Suprapubic skin (tissue), 4 donors: ENCODE measurements around the gene FERMT1. TPM values are rescaled to one million over a fixed set of nuclear protein-coding genes. Genes with fewer than 3 reads are reported as not detected.

Source experiments
- DNase-seq, 2 donors: peaks; one replicate each; pipeline ENCODE4 v3.0.0-alpha.2; 2019; ENCODE audit warnings: low spot score in 2 of 2
- H3K27ac ChIP-seq: fragments of 200-600 bp; sonication (generic); one replicate; pipeline ENCODE4 v1.5.1; 2019
- H3K27me3 ChIP-seq: fragments of 200-600 bp; sonication (generic); one replicate; pipeline ENCODE4 v1.5.1; 2019
- H3K36me3 ChIP-seq: fragments of 200-600 bp; sonication (generic); one replicate; pipeline ENCODE4 v1.5.1; 2019
- H3K4me1 ChIP-seq: fragments of 200-600 bp; sonication (generic); one replicate; pipeline ENCODE4 v1.5.1; 2019
- H3K4me3 ChIP-seq: fragments of 200-600 bp; sonication (generic); one replicate; pipeline ENCODE4 v1.5.1; 2019; ENCODE audit warnings: mild to moderate bottlenecking
- H3K9me3 ChIP-seq: fragments of 200-600 bp; sonication (generic); one replicate; pipeline ENCODE4 v1.5.1; 2019
- CTCF ChIP-seq, 2 donors: fragments of 200-600 bp in 1 of 2; fragments of 450-650 bp in 1 of 2; sonication (generic) in 1 of 2; IDR thresholded peaks; one replicate each; pipeline ENCODE4 v1.5.1; 2016 to 2019; ENCODE audit warnings: antibody characterized with exemption in 2 of 2, mild to moderate bottlenecking in 1 of 2, moderate library complexity in 1 of 2
- EP300 ChIP-seq: sonication (generic); formaldehyde crosslinking; IDR thresholded peaks from one replicate; pipeline ENCODE4 v1.6.1; 2017; ENCODE audit warnings: antibody characterized with exemption
- POLR2A ChIP-seq, 2 donors: fragments of 450-650 bp; IDR thresholded peaks; one replicate each; pipeline ENCODE4 v1.6.1; 2017; ENCODE audit warnings: antibody characterized with exemption in 2 of 2, mild to moderate bottlenecking in 2 of 2, moderate library complexity in 2 of 2
- POLR2AphosphoS5 ChIP-seq, 3 donors: sonication (generic); formaldehyde crosslinking; IDR thresholded peaks; one replicate each; pipeline ENCODE4 v1.6.1; 2017; ENCODE audit warnings: antibody characterized with exemption in 3 of 3
- WGBS: methylation state at CpG from one replicate; pipeline ENCODE4 v1.1.5; 2018; 5-methylcytosine and 5-hydroxymethylcytosine counted together
- total RNA-seq, 4 donors: library from RNA; depleted of rRNA; stranded (reverse); fragments of >200 nt; gene quantifications; one replicate each; pipeline ENCODE4 v1.1.0, GENCODE V29; 2016

The FERMT1 gene
- total RNA-seq, 4 donors from 2014 or later: 32.9 to 53.4 (median 37.5) TPM

GRCh38 chr20:6048391-6048790 is 74.4 kb downstream of the FERMT1 start:
- 88% methylated on average over 3 of the region's 3 CpGs for WGBS
- TF ChIP-seq EP300 (no peak), POLR2AphosphoS5 (IDR thresholded peaks at IDR 0.05) (no peak), POLR2A (IDR thresholded peaks at IDR 0.05) (no peak), CTCF (IDR thresholded peaks at IDR 0.05) (no peak)

GRCh38 chr20:6046432-6046831 is 76.4 kb downstream of the FERMT1 start:
- no peak overlapping the region for H3K27ac ChIP-seq
- no peak overlapping the region for H3K4me3 ChIP-seq
- no peak for DNase-seq
- no peaks in the 10 kb centered on the region for H3K9me3 ChIP-seq
- H3K27me3 ChIP-seq: peaks cover 8% of the 10 kb centered on the region
- H3K36me3 ChIP-seq: peaks cover 12% of the 10 kb centered on the region
- no peaks in the 10 kb centered on the region for H3K4me1 ChIP-seq
- WGBS: 65% methylated on average over 1 of the region's 1 CpG
- no peak for TF ChIP-seq POLR2AphosphoS5 (IDR thresholded peaks at IDR 0.05)
- no peak for TF ChIP-seq CTCF (IDR thresholded peaks at IDR 0.05)
- TF ChIP-seq EP300: no peak
- TF ChIP-seq POLR2A (IDR thresholded peaks at IDR 0.05): no peak

More at GRCh38 chr20:6048391-6048790, 74.4 kb downstream of the FERMT1 start:
- H3K4me1 ChIP-seq: peaks cover 12% of the 10 kb centered on the region
- H3K4me3 ChIP-seq: no peak overlapping the region
- H3K36me3 ChIP-seq: no peaks in the 10 kb centered on the region
- no peak for DNase-seq
- H3K27ac ChIP-seq: no peak overlapping the region
- no peaks in the 10 kb centered on the region for H3K9me3 ChIP-seq
- H3K27me3 ChIP-seq: peaks cover 26% of the 10 kb centered on the region

DNA sequence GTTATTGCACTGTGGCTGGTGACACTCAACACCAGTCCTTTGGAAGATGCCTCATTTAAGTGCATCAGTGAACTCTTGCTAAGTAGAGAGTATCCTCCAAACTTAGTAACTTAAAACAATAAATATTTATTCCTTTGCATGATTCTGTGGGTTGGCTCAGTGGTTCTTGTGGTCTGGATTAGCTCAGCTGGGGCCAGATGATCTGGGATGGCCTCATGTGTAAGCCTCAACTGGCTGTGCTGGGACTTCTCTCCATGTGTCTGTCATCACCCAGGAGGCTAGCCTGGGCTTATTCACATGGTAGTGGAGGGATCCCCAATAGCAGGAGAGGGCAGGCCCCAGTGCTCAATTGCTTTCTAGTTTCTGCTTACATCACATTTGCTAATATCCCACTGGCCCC is 77.3 kb downstream of the FERMT1 start:
- no peak for DNase-seq
- no peak for TF ChIP-seq EP300
- H3K36me3 ChIP-seq: peaks cover 20% of the 10 kb centered on the region
- H3K27me3 ChIP-seq: peaks cover under 1% of the 10 kb centered on the region
- no peak overlapping the region for H3K27ac ChIP-seq
- H3K9me3 ChIP-seq: no peaks in the 10 kb centered on the region
- no peaks in the 10 kb centered on the region for H3K4me1 ChIP-seq
- no peak overlapping the region for H3K4me3 ChIP-seq

- Histone ChIP-seq H3K27me3 (no peaks in the 10 kb centered on the region), H3K4me3 (no peak overlapping the region), H3K27ac (no peak overlapping the region), H3K36me3 (peaks cover 27% of the 10 kb centered on the region), H3K9me3 (no peaks in the 10 kb centered on the region), H3K4me1 (no peaks in the 10 kb centered on the region)
- DNase-seq: no peak
- TF ChIP-seq EP300 (no peak), CTCF (IDR thresholded peaks at IDR 0.05) (no peak), POLR2AphosphoS5 (IDR thresholded peaks at IDR 0.05) (no peak), POLR2A (IDR thresholded peaks at IDR 0.05) (no peak)
- WGBS: 84% methylated on average over 2 of the region's 2 CpGs
Observed at GRCh38 chr20:6044115-6044514, 78.7 kb downstream of the FERMT1 start.

DNA sequence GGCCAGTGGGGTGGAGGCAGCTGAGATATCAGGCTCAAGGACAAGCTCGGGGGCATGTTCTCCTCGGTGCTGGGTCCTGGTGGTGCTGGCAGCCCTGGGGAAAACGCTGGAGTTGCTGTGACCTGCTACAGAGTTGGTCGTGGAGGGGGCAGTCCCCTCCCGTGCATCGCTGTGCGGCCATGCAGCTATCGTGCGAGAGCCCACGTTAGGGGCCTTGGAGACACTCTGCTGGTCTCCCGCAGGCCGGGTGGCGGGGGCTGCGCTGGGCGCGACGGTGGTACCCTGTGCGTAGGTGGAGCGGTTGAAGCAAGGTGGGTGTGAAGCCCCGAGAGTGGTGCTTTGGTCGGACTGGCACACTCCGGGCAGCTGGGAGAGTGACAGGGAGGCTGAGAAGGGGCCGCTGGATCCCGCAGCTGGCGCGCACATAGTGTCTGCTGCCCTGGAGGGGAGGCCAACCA is 81.0 kb downstream of the FERMT1 start:
- no peaks in the 10 kb centered on the region for H3K9me3 ChIP-seq
- peaks cover 47% of the 10 kb centered on the region for H3K36me3 ChIP-seq
- H3K4me3 ChIP-seq: no peak overlapping the region
- 87% methylated on average over 20 of the region's 26 CpGs for WGBS
- H3K27ac ChIP-seq: no peak overlapping the region
- no peaks in the 10 kb centered on the region for H3K4me1 ChIP-seq
- no peaks in the 10 kb centered on the region for H3K27me3 ChIP-seq
- DNase-seq: no peak
- no peak for TF ChIP-seq POLR2AphosphoS5 (IDR thresholded peaks at IDR 0.05)
- TF ChIP-seq POLR2A (IDR thresholded peaks at IDR 0.05): no peak
- TF ChIP-seq CTCF (IDR thresholded peaks at IDR 0.05): no peak
- no peak for TF ChIP-seq EP300
